ENCODE data around the gene HOXB4.

The HOXB4 gene

DNA sequence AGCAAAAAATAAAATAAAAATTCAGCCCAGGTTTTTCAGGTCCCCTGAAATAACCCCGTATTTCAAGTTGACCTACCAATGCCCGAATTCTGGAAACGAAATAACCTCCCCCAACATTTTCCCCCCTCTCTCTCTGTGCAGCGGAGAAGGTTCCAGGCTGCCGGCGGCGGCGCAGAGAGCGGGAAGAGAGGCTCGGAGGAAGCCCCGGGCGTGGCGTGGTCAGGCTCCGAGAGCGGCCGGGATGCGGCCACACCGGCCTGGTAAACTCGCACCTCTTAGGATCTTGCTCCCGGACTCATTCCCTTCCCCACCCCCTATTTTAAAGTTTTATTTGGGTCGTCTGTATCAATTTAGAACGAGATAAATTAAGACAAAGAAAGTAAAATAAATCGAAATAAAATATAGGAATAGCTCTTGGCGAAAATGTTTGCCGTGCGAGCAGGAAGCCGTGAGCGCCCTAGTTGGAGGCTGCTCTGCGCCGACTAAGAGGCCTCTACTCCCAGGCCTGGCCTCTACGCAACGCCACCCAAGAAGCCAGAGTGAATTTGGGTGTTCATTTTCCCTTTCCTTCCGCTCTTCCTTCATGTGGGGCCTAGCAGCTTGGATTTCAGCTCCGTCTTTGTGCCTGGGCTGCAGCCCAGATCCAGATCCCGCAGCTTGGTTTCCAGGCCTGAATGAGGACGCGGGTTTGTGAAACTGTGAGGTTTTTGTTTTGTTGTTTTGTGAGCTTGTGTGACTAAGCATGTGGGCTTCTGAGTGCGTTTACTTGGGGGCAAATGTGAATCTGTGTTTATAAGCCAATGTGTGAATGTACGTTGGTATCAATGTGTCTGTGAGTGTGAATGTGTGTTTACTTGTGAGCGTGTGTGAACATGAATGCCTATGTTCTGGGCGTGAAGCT, 28.1 kb upstream of the HOXB4 start:
- H3K27me3 ChIP-seq (ENCODE audit: low read depth, low read length), result peaks cover 34% of the 10 kb centered on the region
- peaks cover 0 to 5% of the 10 kb centered on the region in 2 donors for H3K36me3 ChIP-seq (ENCODE audit: control insufficient read depth in 1 of 2, insufficient read depth in 2 of 2, low read length in 2 of 2)
- no peaks in the 10 kb centered on the region for H3K9me3 ChIP-seq (ENCODE audit: control insufficient read depth in 1 of 2, low read length in 2 of 2)
- peaks cover 0 to 31% of the 10 kb centered on the region in 2 donors for H3K4me1 ChIP-seq (ENCODE audit: control insufficient read depth in 1 of 2, insufficient read depth in 2 of 2, low read length in 2 of 2)
- H3K4me3 ChIP-seq (ENCODE audit: low read depth in 1 of 2, low read length in 2 of 2), result no peak overlapping the region
- no peak overlapping the region for H3K27ac ChIP-seq (ENCODE audit: low read length)

DNA sequence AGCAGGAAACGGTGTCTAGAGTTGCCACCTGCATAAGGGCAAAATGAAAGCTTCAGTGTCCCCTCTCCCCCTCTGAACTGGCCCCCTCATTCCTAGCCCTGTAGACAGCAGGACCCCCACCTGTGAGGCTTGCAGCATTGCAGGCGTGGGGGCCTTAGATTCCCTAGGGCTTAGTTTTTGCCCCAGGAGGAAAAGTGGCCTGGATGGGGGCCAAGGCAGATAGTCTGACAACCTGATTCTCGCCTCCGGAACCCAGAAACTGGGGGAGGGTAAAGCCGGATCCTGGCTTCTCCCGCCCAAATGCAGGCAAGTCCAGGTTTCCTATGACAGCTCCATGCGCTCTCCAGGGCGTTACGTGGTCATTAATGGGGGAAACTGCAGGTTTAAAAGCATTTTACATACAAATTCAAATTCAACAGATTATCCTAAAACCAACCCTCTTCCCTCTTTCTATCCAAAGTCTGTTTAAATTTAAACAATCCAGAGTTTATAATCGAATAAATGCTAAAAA, 27.3 kb upstream of the HOXB4 start:
- no peak overlapping the region for H3K4me3 ChIP-seq (ENCODE audit: low read depth in 1 of 2, low read length in 2 of 2)
- H3K36me3 ChIP-seq (ENCODE audit: control insufficient read depth in 1 of 2, insufficient read depth in 2 of 2, low read length in 2 of 2), result peaks cover 0 to 5% of the 10 kb centered on the region in 2 donors
- peaks cover 34% of the 10 kb centered on the region for H3K27me3 ChIP-seq (ENCODE audit: low read depth, low read length)
- no peaks in the 10 kb centered on the region for H3K9me3 ChIP-seq (ENCODE audit: control insufficient read depth in 1 of 2, low read length in 2 of 2)
- H3K27ac ChIP-seq (ENCODE audit: low read length), result no peak overlapping the region
- H3K4me1 ChIP-seq (ENCODE audit: control insufficient read depth in 1 of 2, insufficient read depth in 2 of 2, low read length in 2 of 2), result peaks cover 0 to 24% of the 10 kb centered on the region in 2 donors

DNA sequence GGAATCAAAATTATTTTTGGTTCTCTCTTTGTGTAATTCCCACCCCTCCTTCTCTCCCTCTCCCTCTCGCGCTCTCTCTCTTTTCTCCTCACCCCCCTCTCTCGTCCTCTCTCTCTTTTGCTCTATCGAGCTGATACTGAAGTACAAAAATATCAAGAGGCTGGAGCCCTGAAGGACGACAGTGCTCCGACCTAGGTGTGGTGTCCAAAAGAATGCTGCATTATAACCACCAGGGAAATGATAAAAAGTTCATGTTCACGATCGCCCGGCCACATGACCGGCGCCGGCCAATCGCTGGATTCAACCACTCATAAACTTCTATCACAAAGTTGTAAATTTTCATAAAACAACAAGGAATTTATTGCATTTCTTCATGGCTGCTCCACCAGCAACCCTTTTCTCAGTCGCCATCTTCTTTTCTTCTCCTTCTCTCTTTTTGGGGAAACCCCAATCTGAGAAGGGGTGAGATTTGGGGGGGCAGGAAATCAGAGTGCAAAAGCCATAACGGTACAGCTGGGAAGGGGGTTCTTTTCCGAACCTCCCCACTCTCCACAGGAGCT, 26.7 kb upstream of the HOXB4 start, which contains the start of gene HOXB6:
TSS of gene HOXB6 (minus strand) at position 217 of the 560 bp plus-strand sequence. CDS start 6,836 bp downstream, outside the sequence.
- Histone ChIP-seq H3K9me3 (ENCODE audit: control insufficient read depth in 1 of 2, low read length in 2 of 2) (no peaks in the 10 kb centered on the region), H3K27ac (ENCODE audit: low read length) (no peak within 1 kb of the TSS), H3K4me3 (ENCODE audit: low read depth in 1 of 2, low read length in 2 of 2) (peak within 1 kb of the TSS in 1 of 2 donors; percentile 6), H3K36me3 (ENCODE audit: control insufficient read depth in 1 of 2, insufficient read depth in 2 of 2, low read length in 2 of 2) (peaks cover 0 to 5% of the 10 kb centered on the region in 2 donors), H3K27me3 (ENCODE audit: low read depth, low read length) (peaks cover 32% of the 10 kb centered on the region), H3K4me1 (ENCODE audit: control insufficient read depth in 1 of 2, insufficient read depth in 2 of 2, low read length in 2 of 2) (peaks cover 0 to 18% of the 10 kb centered on the region in 2 donors)

DNA sequence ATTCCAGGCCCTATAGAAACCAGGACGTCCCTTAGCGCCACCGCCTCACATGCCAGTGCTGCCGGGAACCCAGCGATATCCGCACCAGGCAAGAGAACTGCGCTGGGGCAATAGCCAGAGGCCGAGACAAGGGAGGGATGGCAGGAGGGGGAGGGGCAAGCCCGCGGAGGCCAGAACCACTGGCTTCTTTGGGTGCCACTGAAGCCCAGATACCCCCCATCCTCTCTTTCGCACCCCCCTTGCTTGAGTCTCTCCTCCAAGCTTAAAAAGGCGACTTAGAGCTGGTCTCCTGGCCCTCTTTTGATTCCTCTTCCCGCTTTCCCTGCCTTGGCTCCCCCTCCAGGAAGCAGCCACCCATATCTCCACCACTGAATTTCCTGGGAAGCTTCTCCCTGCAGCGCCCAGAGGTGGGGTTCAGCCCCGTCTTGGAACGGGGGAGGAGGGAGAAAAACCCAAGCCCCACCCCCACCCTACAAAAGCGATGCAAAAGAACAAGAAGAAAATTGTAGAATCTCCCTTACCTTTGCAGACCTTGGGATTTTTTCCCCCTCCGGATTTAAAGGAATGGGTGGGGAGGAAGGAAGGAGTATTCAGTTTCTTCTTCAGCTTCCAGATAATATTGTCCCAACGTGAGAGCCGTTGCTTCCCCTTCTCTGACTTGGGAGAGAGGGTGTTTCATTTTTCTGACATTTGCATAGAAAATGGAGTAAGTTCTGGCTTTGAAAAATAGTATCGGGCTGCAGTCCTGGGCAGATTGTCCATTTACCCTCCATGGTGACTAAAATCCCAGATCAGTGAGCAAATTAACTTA, 26.0 kb upstream of the HOXB4 start:
- Histone ChIP-seq H3K27ac (ENCODE audit: low read length) (no peak overlapping the region), H3K9me3 (ENCODE audit: control insufficient read depth in 1 of 2, low read length in 2 of 2) (no peaks in the 10 kb centered on the region), H3K27me3 (ENCODE audit: low read depth, low read length) (peaks cover 25% of the 10 kb centered on the region), H3K4me1 (ENCODE audit: control insufficient read depth in 1 of 2, insufficient read depth in 2 of 2, low read length in 2 of 2) (peaks cover 0 to 13% of the 10 kb centered on the region in 2 donors), H3K4me3 (ENCODE audit: low read depth in 1 of 2, low read length in 2 of 2) (peak overlapping the region in 1 of 2 donors; percentile 6), H3K36me3 (ENCODE audit: control insufficient read depth in 1 of 2, insufficient read depth in 2 of 2, low read length in 2 of 2) (peaks cover 0 to 5% of the 10 kb centered on the region in 2 donors)

DNA sequence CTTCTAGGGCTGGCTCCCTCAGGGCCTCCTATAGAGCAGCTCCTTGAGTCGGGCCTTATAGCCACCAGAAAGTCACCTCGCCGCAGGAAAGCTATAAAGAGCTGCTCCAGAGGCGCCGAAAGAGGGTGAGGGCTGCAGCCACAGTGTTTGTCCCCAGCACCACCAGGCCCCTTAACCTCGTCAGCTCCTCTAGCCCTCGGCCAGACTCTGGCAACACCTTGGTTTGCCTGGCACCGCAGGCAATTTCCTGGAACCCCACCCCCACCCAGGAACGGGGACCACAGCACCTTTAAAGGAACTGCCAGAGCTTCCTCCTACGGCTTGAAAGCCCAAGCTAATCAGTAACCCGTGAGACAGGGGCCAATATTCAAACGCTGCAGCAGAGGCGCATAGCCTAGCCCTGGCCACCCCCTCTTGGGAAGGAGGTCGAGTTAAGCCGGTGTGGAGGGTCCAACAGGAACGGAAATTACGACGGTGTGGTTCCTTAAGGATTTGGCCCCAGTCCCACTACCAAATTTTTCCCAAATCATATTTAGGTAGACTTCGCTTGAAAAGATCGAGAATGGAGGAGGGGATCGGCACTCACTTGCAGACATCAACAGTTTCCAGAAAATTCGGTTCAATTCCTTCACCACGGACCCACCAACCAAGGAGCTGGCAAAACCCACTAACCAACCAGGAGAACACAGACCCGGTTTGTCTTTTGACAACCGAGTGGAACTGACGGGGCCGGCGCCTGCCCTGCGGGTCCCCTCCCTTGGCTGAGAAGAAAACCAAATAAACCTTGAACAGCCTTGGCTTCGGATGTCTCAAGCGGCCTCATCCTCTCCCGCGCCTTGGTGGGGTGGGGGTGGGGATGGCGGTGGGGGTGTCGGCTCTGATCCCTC, 23.6 kb upstream of the HOXB4 start:
- H3K36me3 ChIP-seq (ENCODE audit: control insufficient read depth in 1 of 2, insufficient read depth in 2 of 2, low read length in 2 of 2), result peaks cover 0 to 5% of the 10 kb centered on the region in 2 donors
- no peak overlapping the region for H3K27ac ChIP-seq (ENCODE audit: low read length)
- peaks cover 0 to 13% of the 10 kb centered on the region in 2 donors for H3K4me1 ChIP-seq (ENCODE audit: control insufficient read depth in 1 of 2, insufficient read depth in 2 of 2, low read length in 2 of 2)
- H3K9me3 ChIP-seq (ENCODE audit: control insufficient read depth in 1 of 2, low read length in 2 of 2), result no peaks in the 10 kb centered on the region
- peaks cover 24% of the 10 kb centered on the region for H3K27me3 ChIP-seq (ENCODE audit: low read depth, low read length)
- H3K4me3 ChIP-seq (ENCODE audit: low read depth in 1 of 2, low read length in 2 of 2), result no peak overlapping the region

DNA sequence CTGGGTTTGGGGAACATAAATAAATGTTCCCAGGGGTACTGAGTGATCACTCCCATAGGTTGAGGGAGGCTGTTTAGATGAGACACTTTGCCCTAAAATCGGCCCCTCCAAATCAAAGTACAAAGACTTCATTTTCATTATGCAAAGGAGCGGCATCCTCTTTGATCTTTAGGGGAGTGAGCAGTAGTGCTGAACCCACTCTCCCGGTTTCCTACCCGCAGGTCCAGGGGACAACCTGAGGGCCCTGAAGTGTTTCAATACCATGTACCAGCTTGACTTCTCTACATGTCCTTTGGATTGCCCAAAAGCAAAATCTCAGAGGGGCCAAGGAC, 23.0 kb upstream of the HOXB4 start:
- Histone ChIP-seq H3K4me1 (ENCODE audit: control insufficient read depth in 1 of 2, insufficient read depth in 2 of 2, low read length in 2 of 2) (peaks cover 0 to 19% of the 10 kb centered on the region in 2 donors), H3K27me3 (ENCODE audit: low read depth, low read length) (peaks cover 24% of the 10 kb centered on the region)

DNA sequence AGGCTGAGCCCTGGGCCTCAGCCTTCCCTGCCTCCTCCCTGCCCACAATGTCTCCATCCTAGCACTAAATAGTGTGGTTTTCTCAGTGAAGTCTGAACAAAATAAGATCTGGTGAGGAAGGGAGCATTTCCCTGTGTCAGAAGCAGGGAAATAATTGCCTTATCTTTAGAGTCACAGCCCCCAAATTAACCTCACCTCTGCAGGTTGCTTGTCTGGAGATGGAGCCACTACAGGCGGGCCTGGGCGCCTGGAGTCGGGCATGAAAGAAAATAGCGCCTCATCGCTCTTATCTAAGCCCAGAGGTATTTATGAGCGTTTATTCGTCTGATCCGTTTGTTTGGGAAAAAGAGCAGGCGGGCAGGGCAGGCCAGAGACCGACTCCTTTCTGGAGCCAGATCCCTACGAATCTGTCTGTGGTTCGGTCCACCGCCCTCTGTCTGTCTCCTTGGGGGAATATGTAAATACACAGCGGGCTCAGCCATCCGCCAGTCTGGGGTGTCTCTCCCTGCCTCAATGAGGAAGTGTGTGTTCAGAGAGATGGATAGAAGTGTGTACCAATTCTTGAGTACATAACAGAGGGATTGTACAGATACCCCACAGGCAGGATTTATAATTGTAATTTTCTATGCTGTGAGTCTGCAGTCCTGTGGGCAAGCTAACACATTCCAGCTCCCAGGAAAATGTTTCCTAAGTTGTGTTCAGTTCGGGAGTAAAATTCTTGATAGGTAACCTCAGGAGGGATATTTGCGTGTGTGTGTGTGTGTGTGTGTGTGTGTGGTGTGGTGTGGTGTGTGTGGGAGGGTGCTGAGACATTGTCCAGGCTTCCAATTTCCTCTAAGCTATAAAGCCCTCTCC, 22.3 kb upstream of the HOXB4 start:
- H3K4me3 ChIP-seq (ENCODE audit: low read depth in 1 of 2, low read length in 2 of 2), result no peak overlapping the region
- no peaks in the 10 kb centered on the region for H3K36me3 ChIP-seq (ENCODE audit: control insufficient read depth in 1 of 2, insufficient read depth in 2 of 2, low read length in 2 of 2)
- H3K27ac ChIP-seq (ENCODE audit: low read length), result no peak overlapping the region
- H3K27me3 ChIP-seq (ENCODE audit: low read depth, low read length), result peaks cover 24% of the 10 kb centered on the region
- no peaks in the 10 kb centered on the region for H3K9me3 ChIP-seq (ENCODE audit: control insufficient read depth in 1 of 2, low read length in 2 of 2)
- H3K4me1 ChIP-seq (ENCODE audit: control insufficient read depth in 1 of 2, insufficient read depth in 2 of 2, low read length in 2 of 2), result peaks cover 0 to 26% of the 10 kb centered on the region in 2 donors

More for the DNA sequence above, 23.0 kb upstream of the HOXB4 start:
- Histone ChIP-seq H3K9me3 (ENCODE audit: control insufficient read depth in 1 of 2, low read length in 2 of 2) (no peaks in the 10 kb centered on the region), H3K4me3 (ENCODE audit: low read depth in 1 of 2, low read length in 2 of 2) (no peak overlapping the region), H3K36me3 (ENCODE audit: control insufficient read depth in 1 of 2, insufficient read depth in 2 of 2, low read length in 2 of 2) (no peaks in the 10 kb centered on the region), H3K27ac (ENCODE audit: low read length) (no peak overlapping the region)

DNA sequence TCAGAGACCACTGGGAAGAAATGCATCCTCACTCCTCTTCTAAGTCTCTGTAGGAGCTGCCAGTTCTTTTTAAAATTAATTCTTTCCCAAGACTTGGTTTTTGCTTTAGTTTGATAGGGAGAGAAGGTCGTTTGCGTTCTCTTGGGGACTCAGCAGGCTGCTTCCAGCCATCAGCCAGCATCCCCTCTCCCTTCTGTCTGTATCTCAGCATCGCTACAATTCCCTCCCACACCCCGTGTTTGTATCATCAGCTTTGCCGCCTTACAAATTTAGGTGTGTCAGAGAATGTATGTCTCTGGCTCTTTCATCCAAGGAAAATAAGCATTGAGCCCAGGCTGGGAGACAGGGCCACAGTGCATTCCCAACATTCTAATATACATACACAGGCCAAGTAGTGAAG, 21.2 kb upstream of the HOXB4 start:
- Histone ChIP-seq H3K4me3 (ENCODE audit: low read depth in 1 of 2, low read length in 2 of 2) (no peak overlapping the region), H3K36me3 (ENCODE audit: control insufficient read depth in 1 of 2, insufficient read depth in 2 of 2, low read length in 2 of 2) (no peaks in the 10 kb centered on the region), H3K27me3 (ENCODE audit: low read depth, low read length) (peaks cover 23% of the 10 kb centered on the region), H3K9me3 (ENCODE audit: control insufficient read depth in 1 of 2, low read length in 2 of 2) (no peaks in the 10 kb centered on the region), H3K27ac (ENCODE audit: low read length) (no peak overlapping the region), H3K4me1 (ENCODE audit: control insufficient read depth in 1 of 2, insufficient read depth in 2 of 2, low read length in 2 of 2) (peaks cover 7 to 37% of the 10 kb centered on the region in 2 donors)

DNA sequence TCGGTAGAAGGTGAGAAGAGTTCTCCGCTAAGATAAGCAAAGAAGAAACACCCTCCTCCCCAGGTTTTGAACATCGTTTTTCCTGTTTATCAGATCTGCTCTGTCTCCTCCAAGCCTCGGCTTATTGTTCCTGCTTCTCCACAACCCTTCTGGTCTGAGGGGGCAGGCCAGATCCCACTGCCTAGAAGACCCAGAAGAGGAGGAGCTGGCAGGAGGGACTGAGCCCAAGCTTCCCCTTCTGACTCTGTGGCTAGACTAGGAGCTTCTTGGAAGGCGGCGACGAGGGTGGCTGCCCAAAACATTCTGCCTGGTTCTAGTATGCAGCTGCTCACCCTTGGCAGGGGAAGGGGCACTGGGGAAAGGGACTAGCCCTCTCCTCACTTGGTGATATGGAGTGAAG, 20.6 kb upstream of the HOXB4 start:
- Histone ChIP-seq H3K36me3 (ENCODE audit: control insufficient read depth in 1 of 2, insufficient read depth in 2 of 2, low read length in 2 of 2) (no peaks in the 10 kb centered on the region), H3K27me3 (ENCODE audit: low read depth, low read length) (peaks cover 24% of the 10 kb centered on the region), H3K27ac (ENCODE audit: low read length) (no peak overlapping the region), H3K4me1 (ENCODE audit: control insufficient read depth in 1 of 2, insufficient read depth in 2 of 2, low read length in 2 of 2) (peaks cover 11 to 38% of the 10 kb centered on the region in 2 donors), H3K9me3 (ENCODE audit: control insufficient read depth in 1 of 2, low read length in 2 of 2) (no peaks in the 10 kb centered on the region), H3K4me3 (ENCODE audit: low read depth in 1 of 2, low read length in 2 of 2) (peak overlapping the region in 1 of 2 donors; percentile 60)
